ENCODE measurements around the gene SERPINB4. TPM values are rescaled to one million over a fixed set of nuclear protein-coding genes. Genes with fewer than 3 reads are reported as not detected.

SERPINB4 gene
- total RNA-seq, 1 donor: not detected

- no peak overlapping the region for H3K4me3 ChIP-seq (ENCODE audit: low read depth, low read length)
- peak; percentile 3 for DNase-seq (ENCODE audit: low read depth)
- TF ChIP-seq CTCF (IDR thresholded peaks at IDR 0.05; ENCODE audit: insufficient read depth, low read length): no peak
Observed at GRCh38 chr18:63603772-63604171, 40.3 kb downstream of the SERPINB4 start.

- no peak overlapping the region for H3K4me3 ChIP-seq (ENCODE audit: low read depth, low read length)
- TF ChIP-seq CTCF (IDR thresholded peaks at IDR 0.05; ENCODE audit: insufficient read depth, low read length): no peak
- DNase-seq (ENCODE audit: low read depth): no peak
Observed at GRCh38 chr18:63603355-63603754, 40.7 kb downstream of the SERPINB4 start.

- DNase-seq (ENCODE audit: low read depth): no peak
- no peak for TF ChIP-seq CTCF (IDR thresholded peaks at IDR 0.05; ENCODE audit: insufficient read depth, low read length)
- H3K4me3 ChIP-seq (ENCODE audit: low read depth, low read length): no peak overlapping the region
Observed at GRCh38 chr18:63596964-63597363, 47.1 kb downstream of the SERPINB4 start.

- TF ChIP-seq CTCF (IDR thresholded peaks at IDR 0.05; ENCODE audit: insufficient read depth, low read length): no peak
- no peak overlapping the region for H3K4me3 ChIP-seq (ENCODE audit: low read depth, low read length)
- DNase-seq (ENCODE audit: low read depth): no peak
Observed at GRCh38 chr18:63592471-63592870, 51.6 kb downstream of the SERPINB4 start.

GRCh38 chr18:63591725-63592124 lies 52.3 kb downstream of the SERPINB4 start:
- TF ChIP-seq CTCF (IDR thresholded peaks at IDR 0.05; ENCODE audit: insufficient read depth, low read length): no peak
- H3K4me3 ChIP-seq (ENCODE audit: low read depth, low read length): no peak overlapping the region
- peak; percentile 31 for DNase-seq (ENCODE audit: low read depth)

GRCh38 chr18:63590966-63591695 lies 52.9 kb downstream of the SERPINB4 start:
- H3K4me3 ChIP-seq (ENCODE audit: low read depth, low read length): no peak overlapping the region
- no peak for TF ChIP-seq CTCF (IDR thresholded peaks at IDR 0.05; ENCODE audit: insufficient read depth, low read length)
- no peak for DNase-seq (ENCODE audit: low read depth)

GRCh38 chr18:63590373-63590772 lies 53.7 kb downstream of the SERPINB4 start:
- DNase-seq (ENCODE audit: low read depth): peak; percentile 12
- no peak for TF ChIP-seq CTCF (IDR thresholded peaks at IDR 0.05; ENCODE audit: insufficient read depth, low read length)
- H3K4me3 ChIP-seq (ENCODE audit: low read depth, low read length): no peak overlapping the region

Measured in fibroblast of the aortic adventitia (primary cell).